Activated B cell treated with CpG ODN at 0.5 μM for 24 hours (primary cell): ENCODE results near the gene PRELP. TPM values are rescaled to one million over a fixed set of nuclear protein-coding genes. Genes with fewer than 3 reads are reported as not detected.

ENCODE experiments used
- ATAC-seq: fragments of 200-7000 bp; cut with Tn5 transposase; one replicate; pipeline ENCODE4 v1.10.0; 2021; ENCODE audit warnings: low read depth, mild to moderate bottlenecking, moderate library complexity
- CTCF ChIA-PET: fragments of 350-600 bp; sonication (Branson Sonifier 250); formaldehyde crosslinking; loops from one replicate; lab custom pipeline; 2021; ENCODE audit warnings: antibody characterized with exemption; lab: Charles Lee
- POLR2A ChIA-PET: fragments of 350-600 bp; sonication (Branson Sonifier 250); formaldehyde crosslinking; loops from one replicate; lab custom pipeline; 2021; ENCODE audit warnings: antibody characterized with exemption; lab: Charles Lee
- DNase-seq: peaks from one replicate; pipeline ENCODE4 v3.0.0; 2022
- H3K27ac Mint-ChIP-seq: one replicate; pipeline ENCODE4 v1.8.0; 2020; ENCODE audit warnings: mixed read lengths
- H3K27me3 Mint-ChIP-seq: one replicate; pipeline ENCODE4 v1.8.0; 2021; ENCODE audit warnings: mixed read lengths
- H3K36me3 Mint-ChIP-seq: one replicate; pipeline ENCODE4 v1.8.0; 2021; ENCODE audit warnings: low read depth, mixed read lengths
- H3K4me1 Mint-ChIP-seq: one replicate; pipeline ENCODE4 v1.8.0; 2021; ENCODE audit warnings: mixed read lengths
- H3K4me3 Mint-ChIP-seq: one replicate; pipeline ENCODE4 v1.8.0; 2020; ENCODE audit warnings: mild to moderate bottlenecking, mixed read lengths
- H3K9me3 Mint-ChIP-seq: one replicate; pipeline ENCODE4 v1.8.0; 2020; ENCODE audit warnings: mixed read lengths
- CTCF ChIP-seq: fragments of 200-600 bp; IDR thresholded peaks from one replicate; pipeline ENCODE4 v1.8.0; 2022; ENCODE audit warnings: antibody characterized with exemption, mild to moderate bottlenecking
- intact Hi-C: fragments of 100-400 bp; cut with micrococcal nuclease; formaldehyde crosslinking; loops from one replicate; pipeline ENCODE4 v1.15.1; 2024
- total RNA-seq: library from RNA; stranded (reverse); gene quantifications from 2 replicates; pipeline ENCODE4 v1.2.3, GENCODE V29; 2022

PRELP gene
- total RNA-seq, 1 donor from 2014 or later, result not detected

GRCh38 chr1:203492748-203493130, 17.1 kb downstream of the PRELP start:
- H3K27ac Mint-ChIP-seq, result no peak overlapping the region
- CTCF ChIA-PET, result no interaction called here
- peaks cover 14% of the 10 kb centered on the region for H3K27me3 Mint-ChIP-seq

GRCh38 chr1:203493901-203494300, 18.3 kb downstream of the PRELP start, which contains the start of gene OPTC:
Gene OPTC, plus strand, starts transcription at chr1:203494153. Its CDS starts 1,853 bp downstream, at chr1:203496006.
- H3K9me3 Mint-ChIP-seq, result no peaks in the 10 kb centered on the region
- H3K4me1 Mint-ChIP-seq, result no peaks in the 10 kb centered on the region
- ChIA-PET POLR2A (no interaction called here), CTCF (interaction anchor here (0.7 to 1.4 kb wide), 4 partner anchors 14 to 226 kb away, joined by 3 to 4 read pairs (median 3); no protein-coding TSS in a partner anchor)
- no peak for TF ChIP-seq CTCF
- no peaks in the 10 kb centered on the region for H3K36me3 Mint-ChIP-seq
- H3K27ac Mint-ChIP-seq, result no peak within 1 kb of the TSS
- no peak for DNase-seq
- H3K27me3 Mint-ChIP-seq, result peaks cover 14% of the 10 kb centered on the region
- no peak within 1 kb of the TSS for H3K4me3 Mint-ChIP-seq
- no peak for ATAC-seq
- intact Hi-C loops, result no loop called here

More at GRCh38 chr1:203492748-203493130, 17.1 kb downstream of the PRELP start:
- DNase-seq (no peak), ATAC-seq (no peak)
- TF ChIP-seq CTCF, result no peak
- POLR2A ChIA-PET, result no interaction called here
- Mint-ChIP-seq H3K4me3 (no peak overlapping the region), H3K4me1 (peaks cover 2% of the 10 kb centered on the region), H3K9me3 (no peaks in the 10 kb centered on the region), H3K36me3 (no peaks in the 10 kb centered on the region)
- intact Hi-C loops, result no loop called here

GRCh38 chr1:203495845-203496244, 20.2 kb downstream of the PRELP start:
- Mint-ChIP-seq H3K9me3 (no peaks in the 10 kb centered on the region), H3K27me3 (peaks cover 14% of the 10 kb centered on the region), H3K4me3 (no peak overlapping the region), H3K4me1 (no peaks in the 10 kb centered on the region), H3K36me3 (no peaks in the 10 kb centered on the region), H3K27ac (no peak overlapping the region)
- DNase-seq (no peak), ATAC-seq (no peak)
- ChIA-PET CTCF (interaction anchor here (1.2 kb wide), 1 partner anchor 8 kb away, joined by 3 read pairs; no protein-coding TSS in a partner anchor), POLR2A (no interaction called here)
- no peak for TF ChIP-seq CTCF
- intact Hi-C loops, result no loop called here

GRCh38 chr1:203497269-203497777, 21.7 kb downstream of the PRELP start:
- POLR2A ChIA-PET, result no interaction called here
- Mint-ChIP-seq H3K9me3 (no peaks in the 10 kb centered on the region), H3K36me3 (no peaks in the 10 kb centered on the region), H3K4me1 (no peaks in the 10 kb centered on the region), H3K27me3 (peaks cover 10% of the 10 kb centered on the region), H3K27ac (no peak overlapping the region), H3K4me3 (no peak overlapping the region)
- TF ChIP-seq CTCF, result no peak
- CTCF ChIA-PET, result interaction anchor here (1.4 kb wide), 1 partner anchor 207 kb away, joined by 3 read pairs; no protein-coding TSS in a partner anchor
- DNase-seq (no peak), ATAC-seq (no peak)
- intact Hi-C loops, result no loop called here

GRCh38 chr1:203499643-203500278, 24.2 kb downstream of the PRELP start:
- Mint-ChIP-seq H3K27me3 (peaks cover 12% of the 10 kb centered on the region), H3K4me3 (no peak overlapping the region), H3K27ac (no peak overlapping the region), H3K36me3 (no peaks in the 10 kb centered on the region), H3K4me1 (peaks cover 2% of the 10 kb centered on the region), H3K9me3 (no peaks in the 10 kb centered on the region)
- ChIA-PET POLR2A (no interaction called here), CTCF (interaction anchor here (1.2 kb wide), 1 partner anchor 233 kb away, joined by 4 read pairs; no protein-coding TSS in a partner anchor)
- DNase-seq (no peak), ATAC-seq (no peak)
- intact Hi-C loops, result loop anchor here (5.0 kb wide), 1 partner anchor 863 kb away; no protein-coding TSS in a partner anchor
- TF ChIP-seq CTCF, result no peak
